ENCODE data around the gene FOXR2.

FOXR2 gene, protein sequence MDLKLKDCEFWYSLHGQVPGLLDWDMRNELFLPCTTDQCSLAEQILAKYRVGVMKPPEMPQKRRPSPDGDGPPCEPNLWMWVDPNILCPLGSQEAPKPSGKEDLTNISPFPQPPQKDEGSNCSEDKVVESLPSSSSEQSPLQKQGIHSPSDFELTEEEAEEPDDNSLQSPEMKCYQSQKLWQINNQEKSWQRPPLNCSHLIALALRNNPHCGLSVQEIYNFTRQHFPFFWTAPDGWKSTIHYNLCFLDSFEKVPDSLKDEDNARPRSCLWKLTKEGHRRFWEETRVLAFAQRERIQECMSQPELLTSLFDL

DNA sequence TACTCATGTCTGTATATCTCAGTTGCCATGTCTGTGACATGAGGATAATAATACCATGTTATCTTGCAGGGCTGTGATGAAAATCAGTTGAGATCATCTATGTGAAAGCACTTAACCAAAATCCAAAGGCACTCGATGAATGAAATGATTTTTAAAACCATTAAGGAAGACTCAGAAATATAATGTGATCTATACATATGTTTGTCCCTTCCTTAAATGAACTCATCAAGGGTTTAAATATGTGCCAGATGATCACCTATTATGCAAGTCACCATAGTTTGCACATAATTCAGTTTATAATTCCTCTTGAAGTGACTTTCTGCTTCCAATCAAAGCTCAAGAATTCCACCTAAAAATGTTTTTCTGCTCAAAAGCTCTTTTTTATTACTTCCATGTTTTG, at the start of gene FOXR2:
Gene FOXR2 (plus strand): TSS at position 301 of the 400 bp plus-strand sequence. CDS start 312 bp downstream, outside the sequence.
- FAIRE-seq, result no peak

GRCh38 chrX:55579115-55579514, 44.1 kb upstream of the FOXR2 start:
- FAIRE-seq, result no peak

- FAIRE-seq, result no peak
Measured at GRCh38 chrX:55582447-55582846, 40.8 kb upstream of the FOXR2 start.

DNA sequence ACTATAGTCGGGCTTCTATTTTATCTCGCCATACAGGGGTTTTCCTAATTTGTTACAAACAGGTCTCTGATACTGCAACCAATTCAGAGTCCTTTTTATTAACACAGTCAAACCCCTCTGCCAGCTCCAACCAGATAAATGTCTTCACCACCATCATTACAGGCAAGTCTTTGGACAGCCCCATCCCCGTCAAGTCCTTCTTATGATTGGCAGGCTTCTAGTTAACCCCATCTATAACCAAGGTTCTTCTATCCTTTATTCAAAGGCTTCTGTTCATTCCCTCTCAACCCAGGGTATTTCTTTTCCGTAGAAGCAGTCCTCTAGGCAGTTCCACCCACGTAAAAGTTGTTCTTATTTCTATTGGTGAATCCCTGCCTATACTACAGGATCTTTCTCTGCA, 29.9 kb upstream of the FOXR2 start:
- FAIRE-seq, result no peak

GRCh38 chrX:55593756-55594257, 29.4 kb upstream of the FOXR2 start:
- FAIRE-seq, result no peak

GRCh38 chrX:55598333-55598732, 24.9 kb upstream of the FOXR2 start:
- no peak for FAIRE-seq

- no peak for FAIRE-seq
Measured at GRCh38 chrX:55619547-55619946, 3.7 kb upstream of the FOXR2 start.

DNA sequence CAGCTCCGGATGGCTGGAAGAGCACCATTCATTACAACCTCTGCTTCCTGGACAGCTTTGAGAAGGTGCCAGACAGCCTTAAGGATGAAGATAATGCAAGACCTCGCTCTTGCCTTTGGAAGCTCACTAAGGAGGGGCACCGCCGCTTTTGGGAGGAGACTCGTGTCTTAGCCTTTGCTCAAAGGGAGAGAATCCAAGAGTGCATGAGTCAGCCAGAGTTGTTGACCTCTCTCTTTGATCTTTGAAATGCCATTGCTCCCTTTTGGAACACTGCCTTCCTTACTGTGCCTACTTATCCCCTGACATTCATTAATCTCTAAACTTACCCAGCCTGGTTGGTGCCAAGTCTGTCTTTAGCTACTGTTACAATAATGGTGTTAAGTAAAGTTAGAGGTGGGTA, 1.2 kb downstream of the FOXR2 start:
- no peak for FAIRE-seq

DNA sequence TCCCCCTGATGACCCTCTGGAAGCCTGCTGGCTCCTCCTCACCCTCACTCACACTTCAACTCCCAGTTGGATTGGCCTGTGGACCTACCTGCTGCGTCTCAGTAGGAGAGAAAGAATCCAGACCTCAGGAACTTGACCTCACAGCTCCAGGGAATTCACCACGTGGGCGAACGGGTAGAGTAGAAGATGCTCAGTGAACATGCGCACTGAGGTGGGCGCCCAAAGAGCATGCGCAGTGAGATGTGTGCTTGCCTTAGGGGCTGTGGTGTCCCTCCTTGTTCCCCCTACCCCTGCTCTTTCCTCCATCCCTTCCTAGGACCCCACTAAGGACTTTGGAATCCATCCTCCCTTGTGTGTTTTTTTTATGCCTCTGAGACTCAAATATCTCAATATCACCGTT, 12.9 kb downstream of the FOXR2 start:
- no peak for FAIRE-seq

DNA sequence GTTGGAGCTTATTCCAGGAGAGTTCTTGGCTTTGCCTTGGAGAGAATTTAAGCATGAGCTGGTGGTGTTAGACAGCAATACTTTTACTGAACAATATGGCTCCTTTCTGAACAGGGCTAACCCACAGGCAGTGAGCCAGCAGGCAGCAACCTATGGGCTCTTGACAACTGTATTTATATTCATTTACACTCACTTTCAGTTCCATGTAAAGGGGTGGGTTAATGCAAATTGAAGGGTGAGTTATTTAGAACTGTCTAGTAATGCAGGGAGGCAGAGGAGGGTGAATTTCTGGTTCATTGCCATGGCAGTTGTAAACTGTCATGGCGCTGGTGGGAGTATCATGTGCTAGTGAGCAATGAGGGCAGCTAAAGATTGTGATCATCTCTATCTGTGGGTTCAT, 15.7 kb downstream of the FOXR2 start:
- no peak for FAIRE-seq

GRCh38 chrX:55640854-55641253, 17.7 kb downstream of the FOXR2 start:
- FAIRE-seq, result no peak

DNA sequence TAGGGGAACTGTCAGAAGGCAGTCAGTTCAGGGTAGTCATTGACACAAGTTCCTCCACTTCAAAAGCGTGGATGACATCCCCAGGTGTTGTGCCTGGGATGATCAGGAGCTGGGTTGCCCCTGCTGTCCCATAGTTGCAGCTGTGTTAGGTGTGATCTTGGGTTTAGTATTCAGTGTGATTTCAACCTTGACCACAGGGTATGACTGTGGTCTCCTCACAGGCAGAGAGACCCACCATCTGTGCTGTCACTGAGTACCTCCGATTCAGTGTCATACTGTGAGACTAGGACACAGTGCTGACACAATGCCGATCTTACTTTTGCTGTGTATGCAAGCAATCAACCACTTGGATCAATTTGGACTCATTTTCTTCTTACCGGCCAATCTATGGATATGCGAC, 25.2 kb downstream of the FOXR2 start:
- no peak for FAIRE-seq

DNA sequence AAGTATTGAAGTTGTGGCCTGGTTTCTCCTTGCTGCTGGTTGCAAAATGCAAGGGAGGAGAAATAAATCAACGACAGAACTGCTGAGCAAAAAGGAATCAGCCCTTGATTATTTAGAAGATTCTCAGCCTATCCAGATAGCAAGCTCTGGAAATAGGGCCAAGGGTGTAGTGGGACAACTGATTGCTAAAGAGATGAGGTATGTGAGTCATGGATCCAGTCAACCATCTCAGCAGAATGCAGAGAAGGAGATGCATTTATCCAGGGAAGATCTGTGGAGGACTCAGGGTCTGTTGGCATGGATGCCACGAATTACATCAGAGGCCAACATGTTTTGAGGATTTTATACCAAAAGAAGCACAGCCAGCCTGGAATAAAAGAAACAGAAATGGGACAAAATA, 36.7 kb downstream of the FOXR2 start:
- FAIRE-seq, result no peak

DNA sequence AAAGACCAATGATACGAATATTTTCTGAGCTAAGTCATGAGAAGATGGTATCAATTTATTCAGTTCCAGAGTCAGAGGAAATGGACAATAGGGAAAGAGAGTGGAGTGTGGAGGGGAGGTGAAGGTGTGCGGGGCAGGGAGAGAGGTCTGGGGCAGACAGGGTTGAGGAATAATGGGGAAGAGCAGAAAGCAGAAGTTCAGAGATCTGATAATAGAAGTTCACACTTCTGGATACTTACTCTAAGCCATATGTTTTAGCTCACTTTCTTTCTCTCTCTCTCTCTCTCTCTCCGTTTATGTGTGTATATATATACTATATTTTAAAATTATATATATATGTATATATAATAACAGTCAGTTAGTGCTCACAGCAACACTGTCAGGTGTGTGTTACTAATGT, 40.4 kb downstream of the FOXR2 start:
- FAIRE-seq, result no peak

- no peak for FAIRE-seq
Measured at GRCh38 chrX:55668084-55668483, 44.9 kb downstream of the FOXR2 start.
